ENCODE measurements around the gene SYNJ2.

DNA sequence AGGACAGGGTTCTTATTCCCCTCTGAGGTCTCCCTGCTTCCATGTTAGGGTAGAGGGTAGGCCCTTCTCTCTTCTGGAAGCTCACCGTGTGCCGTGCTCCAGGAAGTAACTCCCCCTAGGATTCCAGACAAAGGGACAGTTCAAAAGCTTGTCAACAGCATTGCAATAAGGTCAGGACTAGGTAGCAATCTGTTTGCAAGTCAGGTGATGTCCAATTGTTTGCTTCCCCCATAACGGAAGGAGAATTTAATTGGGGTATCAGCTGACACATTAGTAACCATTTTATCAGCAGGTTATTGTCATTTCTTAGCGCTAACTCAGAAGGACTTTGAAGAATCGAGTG is 41.9 kb downstream of the SYNJ2 start:
- TF ChIP-seq, protein P1, sequence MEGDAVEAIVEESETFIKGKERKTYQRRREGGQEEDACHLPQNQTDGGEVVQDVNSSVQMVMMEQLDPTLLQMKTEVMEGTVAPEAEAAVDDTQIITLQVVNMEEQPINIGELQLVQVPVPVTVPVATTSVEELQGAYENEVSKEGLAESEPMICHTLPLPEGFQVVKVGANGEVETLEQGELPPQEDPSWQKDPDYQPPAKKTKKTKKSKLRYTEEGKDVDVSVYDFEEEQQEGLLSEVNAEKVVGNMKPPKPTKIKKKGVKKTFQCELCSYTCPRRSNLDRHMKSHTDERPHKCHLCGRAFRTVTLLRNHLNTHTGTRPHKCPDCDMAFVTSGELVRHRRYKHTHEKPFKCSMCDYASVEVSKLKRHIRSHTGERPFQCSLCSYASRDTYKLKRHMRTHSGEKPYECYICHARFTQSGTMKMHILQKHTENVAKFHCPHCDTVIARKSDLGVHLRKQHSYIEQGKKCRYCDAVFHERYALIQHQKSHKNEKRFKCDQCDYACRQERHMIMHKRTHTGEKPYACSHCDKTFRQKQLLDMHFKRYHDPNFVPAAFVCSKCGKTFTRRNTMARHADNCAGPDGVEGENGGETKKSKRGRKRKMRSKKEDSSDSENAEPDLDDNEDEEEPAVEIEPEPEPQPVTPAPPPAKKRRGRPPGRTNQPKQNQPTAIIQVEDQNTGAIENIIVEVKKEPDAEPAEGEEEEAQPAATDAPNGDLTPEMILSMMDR (IDR thresholded peaks at IDR 0.05; ENCODE audit: low read length), result no peak
- TF ChIP-seq EZH2 (optimal IDR thresholded peaks at IDR 0.05; ENCODE audit: low read depth, low read length) (no peak), EZH2phosphoT487 (IDR thresholded peaks at IDR 0.05; ENCODE audit: low read length) (no peak)

Measured in MM.1S (cell line).